Measurements from ENCODE around the gene TBC1D5. TPM values are rescaled to one million over a fixed set of nuclear protein-coding genes. Genes with fewer than 3 reads are reported as not detected.
A peak's percentile ranks its signal among the peaks of the same experiment; 100 is the strongest.

Gene TBC1D5
- total RNA-seq, 4 donors from 2014 or later, result 51.9 to 66.8 (median 60.1) TPM

GRCh38 chr3:17258823-17259436, 483.5 kb downstream of the TBC1D5 start:
- intact Hi-C loops (cut with DNase I; ENCODE audit: low total_unique reads), result no loop called here
- TF ChIP-seq CTCF (IDR thresholded peaks at IDR 0.05) (peak in 1 of 3 donors; percentile 24), POLR2A (IDR thresholded peaks at IDR 0.05) (no peak)
- no peak overlapping the region for H3K4me3 ChIP-seq (ENCODE audit: low read depth, poor library complexity, severe bottlenecking)
- DNase-seq (ENCODE audit: low spot score in 2 of 2), result no peak
- WGBS, 2 donors, result 39 to 44% methylated on average over 3 of the region's 3 CpGs

- no peak for TF ChIP-seq CTCF (IDR thresholded peaks at IDR 0.05)
- TF ChIP-seq POLR2A (IDR thresholded peaks at IDR 0.05), result no peak
- DNase-seq (ENCODE audit: low spot score in 2 of 2), result no peak
- intact Hi-C loops (cut with DNase I; ENCODE audit: low total_unique reads), result no loop called here
Measured at GRCh38 chr3:17257269-17257668, 485.2 kb downstream of the TBC1D5 start.

GRCh38 chr3:17243621-17244020, 498.8 kb downstream of the TBC1D5 start:
- WGBS, 2 donors, result 72 to 77% methylated on average over 1 of the region's 1 CpG
- no peak overlapping the region for H3K4me3 ChIP-seq (ENCODE audit: low read depth, poor library complexity, severe bottlenecking)
- intact Hi-C loops (cut with DNase I; ENCODE audit: low total_unique reads), result no loop called here
- no peak for DNase-seq (ENCODE audit: low spot score in 2 of 2)
- TF ChIP-seq POLR2A (IDR thresholded peaks at IDR 0.05) (no peak), CTCF (IDR thresholded peaks at IDR 0.05) (no peak)

More at GRCh38 chr3:17257269-17257668, 485.2 kb downstream of the TBC1D5 start:
- no peak overlapping the region for H3K4me3 ChIP-seq (ENCODE audit: low read depth, poor library complexity, severe bottlenecking)

GRCh38 chr3:17239417-17239816, 503.0 kb downstream of the TBC1D5 start:
- H3K4me3 ChIP-seq (ENCODE audit: low read depth, poor library complexity, severe bottlenecking), result no peak overlapping the region
- intact Hi-C loops (cut with DNase I; ENCODE audit: low total_unique reads), result loop anchor here (5.0 kb wide), 1 partner anchor 637 kb away; no protein-coding TSS in a partner anchor
- DNase-seq (ENCODE audit: low spot score in 2 of 2), result no peak
- TF ChIP-seq POLR2A (IDR thresholded peaks at IDR 0.05) (no peak), CTCF (IDR thresholded peaks at IDR 0.05) (no peak)

- intact Hi-C loops (cut with DNase I; ENCODE audit: low total_unique reads), result loop anchor here (5.0 kb wide), 1 partner anchor 636 kb away; no protein-coding TSS in a partner anchor
- TF ChIP-seq CTCF (IDR thresholded peaks at IDR 0.05) (no peak), POLR2A (IDR thresholded peaks at IDR 0.05) (no peak)
- H3K4me3 ChIP-seq (ENCODE audit: low read depth, poor library complexity, severe bottlenecking), result no peak overlapping the region
- DNase-seq (ENCODE audit: low spot score in 2 of 2), result no peak
Measured at GRCh38 chr3:17238023-17238422, 504.4 kb downstream of the TBC1D5 start.

- no peak overlapping the region for H3K4me3 ChIP-seq (ENCODE audit: low read depth, poor library complexity, severe bottlenecking)
- no peak for TF ChIP-seq CTCF (IDR thresholded peaks at IDR 0.05)
- no peak for TF ChIP-seq POLR2A (IDR thresholded peaks at IDR 0.05)
- DNase-seq (ENCODE audit: low spot score in 2 of 2), result no peak
- intact Hi-C loops (cut with DNase I; ENCODE audit: low total_unique reads), result loop anchor here (5.0 kb wide), 1 partner anchor 633 kb away; no protein-coding TSS in a partner anchor
Measured at GRCh38 chr3:17235310-17235709, 507.1 kb downstream of the TBC1D5 start.
